HEK293T (cell line): ENCODE measurements around the gene SEMA6A.

ENCODE experiments used
- BHLHE40 ChIP-seq: fragments of 450-650 bp; IDR thresholded peaks from 2 replicates; pipeline ENCODE4 v1.6.1; 2016; ENCODE audit warnings: mild to moderate bottlenecking, moderate library complexity, borderline replicate concordance
- ELF4 ChIP-seq: fragments of 450-650 bp; IDR thresholded peaks from 2 replicates; pipeline ENCODE4 v1.6.1; 2017; ENCODE audit warnings: antibody characterized with exemption
- FOXA1 ChIP-seq: fragments of 450-650 bp; IDR thresholded peaks from 2 replicates; pipeline ENCODE4 v1.6.1; 2016; ENCODE audit warnings: mild to moderate bottlenecking
- FOXK2 ChIP-seq: fragments of 450-650 bp; IDR thresholded peaks from 2 replicates; pipeline ENCODE4 v1.6.1; 2016; ENCODE audit warnings: mild to moderate bottlenecking
- NFRKB ChIP-seq: fragments of 450-650 bp; IDR thresholded peaks from 2 replicates; pipeline ENCODE4 v1.6.1; 2016; ENCODE audit warnings: mild to moderate bottlenecking, moderate library complexity
- SUZ12 ChIP-seq: fragments of 450-650 bp; IDR thresholded peaks from 2 replicates; pipeline ENCODE4 v1.6.1; 2016; ENCODE audit warnings: mild to moderate bottlenecking
- TARDBP ChIP-seq: fragments of 450-650 bp; IDR thresholded peaks from 2 replicates; pipeline ENCODE4 v1.6.1; 2016

DNA sequence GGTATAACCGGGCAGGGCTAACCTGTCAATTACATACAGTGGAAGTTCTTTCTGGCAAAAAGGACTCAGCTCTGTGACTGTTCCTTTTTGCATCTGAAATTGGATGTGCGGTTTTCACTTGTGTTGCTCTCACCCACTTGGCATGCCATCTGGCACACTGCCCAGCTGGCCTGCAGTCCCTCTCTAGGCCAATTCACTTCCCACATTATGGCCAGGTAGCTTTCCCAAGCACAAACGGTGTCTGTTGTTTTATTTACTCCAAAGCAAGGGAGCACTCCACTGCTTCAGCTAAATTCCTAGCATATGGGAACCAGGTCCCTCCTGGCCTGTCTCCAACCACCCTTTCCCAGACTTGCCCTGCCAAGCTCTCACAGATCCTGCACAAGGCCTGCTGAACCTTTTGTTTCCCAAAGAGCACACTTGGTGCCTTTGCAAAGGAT lies 132.5 kb downstream of the SEMA6A start:
- TF ChIP-seq TARDBP: no peak
- no peak for TF ChIP-seq BHLHE40
- TF ChIP-seq FOXA1: no peak
- no peak for TF ChIP-seq ELF4
- TF ChIP-seq FOXK2: no peak
- no peak for TF ChIP-seq NFRKB
- no peak for TF ChIP-seq SUZ12
